ENCODE data around the gene RRBP1. TPM values are rescaled to one million over a fixed set of nuclear protein-coding genes. Genes with fewer than 3 reads are reported as not detected.

RRBP1 gene
- total RNA-seq (201 and 236 TPM in 2 replicates), polyA plus RNA-seq (40.3 and 50.3 TPM in 2 replicates), polyA minus RNA-seq (94.2 and 103 TPM in 2 replicates), Bru-seq, nascent RNA (percentile 89 among the genes with signal in this experiment), BruChase-seq, experiment 1, labeled RNA remaining after a 6-hour chase (percentile 94 among the genes with signal in this experiment), BruChase-seq, experiment 2, labeled RNA remaining after a 2-hour chase (percentile 87 among the genes with signal in this experiment)
- 95.8 and 98.7 TPM in 2 replicates for polyA plus RNA-seq (2011; cell fraction: cytosol; rRNA removed)
- 211 and 231 TPM in 2 replicates for polyA plus RNA-seq (2011; cell fraction: nucleus; rRNA removed)
- polyA plus RNA-seq (2012): 146 and 186 TPM in 2 replicates
- 10.5 TPM for polyA minus RNA-seq (2011; cell fraction: cytosol; rRNA and poly(A)+ RNA removed)
- polyA minus RNA-seq (2011; cell fraction: nucleus; rRNA and poly(A)+ RNA removed): 62.3 and 92.5 TPM in 2 replicates
- long read RNA-seq, full-length matches to known transcripts: 17 of 76 reads
- long read RNA-seq, partial matches to known transcripts: 19 of 76 reads
- long read RNA-seq, other reads (novel, unspliced or antisense): 40 of 76 reads

- Histone ChIP-seq H4K20me1 (replicated peaks; ENCODE audit: control insufficient read depth, extremely low read depth, insufficient read depth, low read length) (peaks cover 5% of the 10 kb centered on the region), H3K9me1 (replicated peaks; ENCODE audit: control insufficient read depth, extremely low read depth, insufficient read depth, low read length) (no peaks in the 10 kb centered on the region), H3K27ac (ENCODE audit: insufficient read depth, low read depth, low read length) (peak within 1 kb of the TSS; percentile 76), H3K9ac (replicated peaks; ENCODE audit: extremely low read depth, insufficient read depth, low read length) (peak within 1 kb of the TSS; percentile 92), H3K27me3 (ENCODE audit: control insufficient read depth in 2 of 2, insufficient read depth in 2 of 2, low read length in 2 of 2) (peaks cover 20 to 28% of the 10 kb centered on the region in 2 experiments), H3K79me2 (ENCODE audit: control insufficient read depth, insufficient read depth, low read length) (peaks cover 33% of the 10 kb centered on the region), H3K36me3 (ENCODE audit: control insufficient read depth in 2 of 2, extremely low read depth in 1 of 2, insufficient read depth in 2 of 2, low read length in 2 of 2) (no peaks in the 10 kb centered on the region), H3K4me3 (replicated peaks in 1 of 3; ENCODE audit: insufficient read depth in 1 of 3, low read depth in 1 of 3, low read length in 3 of 3) (peak within 1 kb of the TSS; percentile 44 to 90 (median 71)), H2AFZ (ENCODE audit: low read depth, low read length) (peak within 1 kb of the TSS; percentile 41), H3K9me3 (replicated peaks; ENCODE audit: control insufficient read depth, insufficient read depth, low read length) (no peaks in the 10 kb centered on the region), H3K4me2 (ENCODE audit: insufficient read depth, low read length) (peak within 1 kb of the TSS; percentile 33), H3K4me1 (ENCODE audit: control insufficient read depth, extremely low read depth, insufficient read depth, low read length) (peaks cover 13% of the 10 kb centered on the region)
- ChIA-PET CTCF (interaction anchor here (0.6 to 6.2 kb wide), 51 partner anchors 9 to 317 kb away, joined by 3 to 110 read pairs (median 4); partner anchors contain the start of genes BANF2 and DSTN), POLR2A (interaction anchor here (0.6 to 2.9 kb wide), 18 partner anchors 9 to 456 kb away, joined by 3 to 20 read pairs (median 4); partner anchors contain the start of genes KAT14 and PET117)
- FAIRE-seq (peak; percentile 99), DNase-seq (ENCODE audit: low read depth, low spot score) (peak; percentile 98)
- dilution Hi-C loops (cut with MboI; ENCODE audit: extremely low pct_ligation_motif_present, low sequenced_read_pairs) (no loop called here), intact Hi-C loops (cut with micrococcal nuclease) (loop anchor here (1.0 to 5.0 kb wide), 10 partner anchors 27 to 605 kb away; partner anchors contain the start of genes BFSP1, DSTN and ZNF133)
- TF ChIP-seq CTCF (IDR thresholded peaks at IDR 0.05; ENCODE audit: extremely low read depth in 1 of 2, insufficient read depth in 1 of 2, low read depth in 1 of 2, low read length in 2 of 2) (peak; percentile 70 to 72), POLR2A (IDR thresholded peaks at IDR 0.05; ENCODE audit: low read depth, low read length) (peak; percentile 96), GATA2 (IDR thresholded peaks at IDR 0.05; ENCODE audit: insufficient read depth, insufficient read length, low read depth, low read length) (peak; percentile 59), POLR2AphosphoS5 (IDR thresholded peaks at IDR 0.05; ENCODE audit: insufficient read depth, low read depth, low read length) (peak; percentile 90), MYC (IDR thresholded peaks at IDR 0.05; ENCODE audit: low read depth, low read length) (no peak)
- no TSS peak for BruUV-seq (replicated peaks)
Observed at GRCh38 chr20:17682103-17682888, at the start of gene RRBP1. Gene RRBP1, minus strand, starts transcription at chr20:17682242. Its CDS starts 21,735 bp downstream, at chr20:17660507.
